ENCODE measurements around the gene PIP4K2B.
A peak's percentile ranks its signal among the peaks of the same experiment; 100 is the strongest.
"Not testable (repeated sequence)": the region's sequence is repeated elsewhere in the genome, so short reads cannot be mapped to it uniquely, and the experiment has no call there.

The PIP4K2B gene

GRCh38 chr17:38800237-38800760, 943 bp upstream of the PIP4K2B start:
- peak overlapping the region; percentile 68 for H3K27ac ChIP-seq
- peak overlapping the region; percentile 41 for H3K9ac ChIP-seq (ENCODE audit: insufficient read length)
- peak overlapping the region; percentile 93 for H3K4me3 ChIP-seq
- H3K9me3 ChIP-seq (ENCODE audit: low read depth, low read length) = no peaks in the 10 kb centered on the region
- no peak for DNase-seq (ENCODE audit: low read depth, low spot score)
- TF ChIP-seq FOXP2 (optimal IDR thresholded peaks at IDR 0.05; ENCODE audit: control extremely low read depth, extremely low read length, insufficient read depth) (no peak), EZH2 (IDR thresholded peaks at IDR 0.05) (no peak), POLR2AphosphoS5 (IDR thresholded peaks at IDR 0.05; ENCODE audit: borderline replicate concordance, low read depth, low read length) (no peak)
- H3K36me3 ChIP-seq (ENCODE audit: insufficient read depth, low read length) = peaks cover 47% of the 10 kb centered on the region

GRCh38 chr17:38798614-38799500, 499 bp downstream of the PIP4K2B start:
- Histone ChIP-seq H3K36me3 (ENCODE audit: insufficient read depth, low read length) (peaks cover 45% of the 10 kb centered on the region), H3K9me3 (ENCODE audit: low read depth, low read length) (no peaks in the 10 kb centered on the region), H3K9ac (ENCODE audit: insufficient read length) (peak overlapping the region; percentile 90), H3K4me3 (peak overlapping the region; percentile 93), H3K27ac (peak overlapping the region; percentile 79)
- no peak for TF ChIP-seq FOXP2 (optimal IDR thresholded peaks at IDR 0.05; ENCODE audit: control extremely low read depth, extremely low read length, insufficient read depth)
- no peak for TF ChIP-seq EZH2 (IDR thresholded peaks at IDR 0.05)
- TF ChIP-seq POLR2AphosphoS5 (IDR thresholded peaks at IDR 0.05; ENCODE audit: borderline replicate concordance, low read depth, low read length) = no peak; the same call in 1 of the 2 replicates
- no peak for DNase-seq (ENCODE audit: low read depth, low spot score)

GRCh38 chr17:38797828-38798227, 1.5 kb downstream of the PIP4K2B start:
- H3K27ac ChIP-seq = no peak overlapping the region

GRCh38 chr17:38797158-38797490, 2.2 kb downstream of the PIP4K2B start:
- Histone ChIP-seq H3K36me3 (ENCODE audit: insufficient read depth, low read length) (peaks cover 38% of the 10 kb centered on the region), H3K9ac (ENCODE audit: insufficient read length) (no peak overlapping the region), H3K9me3 (ENCODE audit: low read depth, low read length) (no peaks in the 10 kb centered on the region), H3K27ac (no peak overlapping the region), H3K4me3 (peak overlapping the region; percentile 22; the same call in 1 of the 2 replicates)
- TF ChIP-seq FOXP2 (optimal IDR thresholded peaks at IDR 0.05; ENCODE audit: control extremely low read depth, extremely low read length, insufficient read depth) = no peak
- no peak for TF ChIP-seq EZH2 (IDR thresholded peaks at IDR 0.05)
- no peak for TF ChIP-seq POLR2AphosphoS5 (IDR thresholded peaks at IDR 0.05; ENCODE audit: borderline replicate concordance, low read depth, low read length)
- DNase-seq (ENCODE audit: low read depth, low spot score) = no peak

More at GRCh38 chr17:38797828-38798227, 1.5 kb downstream of the PIP4K2B start:
- Histone ChIP-seq H3K9ac (ENCODE audit: insufficient read length) (peak overlapping the region; percentile 90), H3K4me3 (peak overlapping the region; percentile 93), H3K36me3 (ENCODE audit: insufficient read depth, low read length) (peaks cover 41% of the 10 kb centered on the region), H3K9me3 (ENCODE audit: low read depth, low read length) (no peaks in the 10 kb centered on the region)
- TF ChIP-seq POLR2AphosphoS5 (IDR thresholded peaks at IDR 0.05; ENCODE audit: borderline replicate concordance, low read depth, low read length) (no peak), FOXP2 (optimal IDR thresholded peaks at IDR 0.05; ENCODE audit: control extremely low read depth, extremely low read length, insufficient read depth) (no peak), EZH2 (IDR thresholded peaks at IDR 0.05) (no peak)
- no peak for DNase-seq (ENCODE audit: low read depth, low spot score)

DNA sequence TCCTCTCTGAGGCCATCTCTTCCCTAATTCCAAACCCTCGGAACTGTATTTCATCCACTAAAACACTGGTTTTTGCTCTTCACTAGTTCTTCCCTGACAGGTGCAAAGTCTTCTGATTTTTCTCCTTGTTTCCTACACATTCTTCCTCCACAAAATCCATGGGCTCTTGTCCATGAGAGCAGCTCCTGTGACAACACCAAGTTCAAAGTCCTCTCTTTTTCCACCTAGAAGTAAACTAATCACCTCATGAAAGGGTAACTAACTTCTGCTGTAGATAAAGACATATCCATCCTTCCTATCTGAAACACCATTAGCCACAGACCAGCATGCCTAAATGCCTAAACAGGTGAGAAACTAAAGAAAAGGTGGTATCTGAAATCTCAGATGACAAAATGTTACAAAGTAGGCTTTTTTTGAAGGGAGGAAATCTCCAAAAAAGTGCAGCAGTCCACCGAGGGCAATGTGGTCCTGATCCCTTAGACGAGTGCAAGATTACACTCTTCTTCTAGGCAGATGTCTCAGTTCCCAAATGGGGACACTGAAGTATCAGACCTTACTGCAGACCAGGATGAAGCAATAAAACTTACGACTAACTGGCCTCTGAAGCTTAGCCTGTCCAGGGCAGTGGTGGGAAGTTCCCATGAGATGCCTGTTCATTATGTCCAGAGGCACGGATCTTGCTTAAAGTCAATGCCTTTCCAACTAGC, 2.8 kb downstream of the PIP4K2B start:
- H3K9ac ChIP-seq (ENCODE audit: insufficient read length) = no peak overlapping the region
- peaks cover 33% of the 10 kb centered on the region for H3K36me3 ChIP-seq (ENCODE audit: insufficient read depth, low read length)
- no peak overlapping the region for H3K27ac ChIP-seq
- H3K9me3 ChIP-seq (ENCODE audit: low read depth, low read length) = no peaks in the 10 kb centered on the region
- DNase-seq (ENCODE audit: low read depth, low spot score) = no peak
- H3K4me3 ChIP-seq = no peak overlapping the region
- no peak for TF ChIP-seq FOXP2 (optimal IDR thresholded peaks at IDR 0.05; ENCODE audit: control extremely low read depth, extremely low read length, insufficient read depth)
- TF ChIP-seq EZH2 (IDR thresholded peaks at IDR 0.05) = no peak
- TF ChIP-seq POLR2AphosphoS5 (IDR thresholded peaks at IDR 0.05; ENCODE audit: borderline replicate concordance, low read depth, low read length) = no peak

- peaks cover 25% of the 10 kb centered on the region for H3K36me3 ChIP-seq (ENCODE audit: insufficient read depth, low read length)
- H3K9ac ChIP-seq (ENCODE audit: insufficient read length) = no peak overlapping the region
- H3K9me3 ChIP-seq (ENCODE audit: low read depth, low read length) = no peaks in the 10 kb centered on the region
- no peak overlapping the region for H3K4me3 ChIP-seq
- peak overlapping the region; percentile 19; the same call in 1 of the 2 replicates for H3K27ac ChIP-seq
- no peak for TF ChIP-seq FOXP2 (optimal IDR thresholded peaks at IDR 0.05; ENCODE audit: control extremely low read depth, extremely low read length, insufficient read depth)
- no peak for TF ChIP-seq EZH2 (IDR thresholded peaks at IDR 0.05)
- no peak for TF ChIP-seq POLR2AphosphoS5 (IDR thresholded peaks at IDR 0.05; ENCODE audit: borderline replicate concordance, low read depth, low read length)
- no peak for DNase-seq (ENCODE audit: low read depth, low spot score)
Measured at GRCh38 chr17:38794221-38794620, 5.1 kb downstream of the PIP4K2B start.

DNA sequence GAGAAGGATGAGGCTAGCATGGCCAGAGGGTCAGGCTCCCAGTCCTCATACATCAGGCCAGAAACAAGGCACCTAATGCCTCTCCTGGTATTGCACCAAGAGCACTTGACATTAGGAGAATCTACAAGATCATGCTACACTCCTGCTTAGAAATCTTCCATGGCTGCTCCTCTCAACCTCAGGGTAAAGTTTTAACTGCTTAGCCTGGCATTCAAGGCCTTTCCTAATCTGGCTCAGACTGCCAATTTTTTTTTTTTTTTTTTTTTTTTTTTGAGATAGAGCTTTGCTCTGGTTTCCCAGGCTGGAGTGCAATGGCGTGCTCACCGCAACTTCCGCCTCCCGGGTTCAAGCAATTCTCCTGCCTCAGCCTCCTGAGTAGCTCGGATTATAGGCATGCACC, 8.2 kb downstream of the PIP4K2B start:
- no peak for TF ChIP-seq EZH2 (IDR thresholded peaks at IDR 0.05)
- TF ChIP-seq FOXP2 (optimal IDR thresholded peaks at IDR 0.05; ENCODE audit: control extremely low read depth, extremely low read length, insufficient read depth) = no peak
- TF ChIP-seq POLR2AphosphoS5 (IDR thresholded peaks at IDR 0.05; ENCODE audit: borderline replicate concordance, low read depth, low read length) = no peak
- Histone ChIP-seq H3K9me3 (ENCODE audit: low read depth, low read length) (no peaks in the 10 kb centered on the region), H3K27ac (no peak overlapping the region; the same call in 1 of the 2 replicates), H3K9ac (ENCODE audit: insufficient read length) (no peak overlapping the region), H3K4me3 (no peak overlapping the region), H3K36me3 (ENCODE audit: insufficient read depth, low read length) (peaks cover 23% of the 10 kb centered on the region)
- DNase-seq (ENCODE audit: low read depth, low spot score) = no peak

GRCh38 chr17:38790148-38790707, 9.1 kb downstream of the PIP4K2B start:
- H3K36me3 ChIP-seq (ENCODE audit: insufficient read depth, low read length) = peaks cover 25% of the 10 kb centered on the region
- not testable (repeated sequence) for H3K4me3 ChIP-seq; DNase-seq (ENCODE audit: low read depth, low spot score); H3K27ac ChIP-seq; H3K9ac ChIP-seq (ENCODE audit: insufficient read length); H3K9me3 ChIP-seq (ENCODE audit: low read depth, low read length)

All from SK-N-MC (cell line).